ENCODE results near the gene PPP1R7. TPM values are rescaled to one million over a fixed set of nuclear protein-coding genes. Genes with fewer than 3 reads are reported as not detected.

Gene PPP1R7
- total and polyA plus RNA-seq, 8 donors: 22.8 to 126 (median 54.6) TPM

DNA sequence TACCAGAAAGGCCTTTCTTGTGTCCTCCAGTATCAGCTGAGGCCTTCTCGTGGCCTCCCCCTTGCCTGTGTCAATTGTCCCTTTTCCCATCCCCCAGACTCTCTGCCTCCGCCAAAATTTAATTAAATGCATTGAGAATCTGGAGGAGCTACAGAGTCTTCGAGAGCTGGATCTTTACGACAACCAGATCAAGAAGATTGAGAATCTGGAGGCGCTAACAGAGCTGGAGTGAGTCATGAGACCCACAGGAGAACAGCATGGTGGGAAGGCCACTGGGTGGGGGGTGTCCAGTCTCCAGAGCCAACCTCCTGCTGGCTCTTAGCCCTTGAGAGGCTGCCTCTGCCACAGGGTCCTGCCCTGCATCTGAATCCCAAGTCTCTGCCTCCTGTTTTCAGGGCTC, 8.8 kb downstream of the PPP1R7 start:
- Histone ChIP-seq H3K36me3 (peaks cover 39 to 93% (median 89%) of the 10 kb centered on the region in 4 donors), H3K4me1 (peaks cover 0 to 15% (median 7%) of the 10 kb centered on the region in 4 donors), H3K27me3 (no peaks in the 10 kb centered on the region), H3K4me3 (no peak overlapping the region), H3K9me3 (no peaks in the 10 kb centered on the region), H3K27ac (no peak overlapping the region)
- 92 to 98% (median 94%) methylated on average over 5 of the region's 5 CpGs for WGBS, 5 donors
- intact Hi-C loops (cut with DNase I; ENCODE audit: low total_unique reads): no loop called here
- DNase-seq: no peak
- TF ChIP-seq EP300 (IDR thresholded peaks at IDR 0.05): no peak
- TF ChIP-seq POLR2AphosphoS5 (IDR thresholded peaks at IDR 0.05): no peak

DNA sequence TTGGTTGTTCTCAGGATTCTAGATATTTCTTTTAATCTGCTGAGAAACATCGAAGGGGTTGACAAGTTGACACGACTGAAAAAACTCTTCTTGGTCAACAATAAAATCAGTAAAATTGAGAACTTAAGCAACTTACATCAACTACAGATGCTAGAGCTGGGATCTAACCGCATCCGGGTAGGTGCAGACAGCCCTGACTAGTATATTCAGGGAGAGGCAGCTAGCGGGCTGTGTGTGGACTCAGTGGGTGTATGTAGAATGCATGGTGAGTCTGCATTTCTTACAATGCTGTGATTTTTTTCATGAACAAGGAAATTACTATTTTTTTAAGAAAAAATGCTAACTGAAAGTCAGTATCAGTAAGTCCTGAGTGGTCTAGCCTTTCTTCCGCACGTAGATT, 10.1 kb downstream of the PPP1R7 start:
- intact Hi-C loops (cut with DNase I; ENCODE audit: low total_unique reads): no loop called here
- Histone ChIP-seq H3K27me3 (no peaks in the 10 kb centered on the region), H3K4me3 (no peak overlapping the region), H3K27ac (peak overlapping the region in 2 of 5 donors; percentile 14 to 42), H3K4me1 (peaks cover 0 to 15% (median 7%) of the 10 kb centered on the region in 4 donors), H3K9me3 (no peaks in the 10 kb centered on the region), H3K36me3 (peaks cover 48 to 95% (median 89%) of the 10 kb centered on the region in 4 donors)
- 95 to 98% (median 97%) methylated on average over 7 of the region's 7 CpGs for WGBS, 5 donors
- DNase-seq: no peak
- TF ChIP-seq, protein P1, sequence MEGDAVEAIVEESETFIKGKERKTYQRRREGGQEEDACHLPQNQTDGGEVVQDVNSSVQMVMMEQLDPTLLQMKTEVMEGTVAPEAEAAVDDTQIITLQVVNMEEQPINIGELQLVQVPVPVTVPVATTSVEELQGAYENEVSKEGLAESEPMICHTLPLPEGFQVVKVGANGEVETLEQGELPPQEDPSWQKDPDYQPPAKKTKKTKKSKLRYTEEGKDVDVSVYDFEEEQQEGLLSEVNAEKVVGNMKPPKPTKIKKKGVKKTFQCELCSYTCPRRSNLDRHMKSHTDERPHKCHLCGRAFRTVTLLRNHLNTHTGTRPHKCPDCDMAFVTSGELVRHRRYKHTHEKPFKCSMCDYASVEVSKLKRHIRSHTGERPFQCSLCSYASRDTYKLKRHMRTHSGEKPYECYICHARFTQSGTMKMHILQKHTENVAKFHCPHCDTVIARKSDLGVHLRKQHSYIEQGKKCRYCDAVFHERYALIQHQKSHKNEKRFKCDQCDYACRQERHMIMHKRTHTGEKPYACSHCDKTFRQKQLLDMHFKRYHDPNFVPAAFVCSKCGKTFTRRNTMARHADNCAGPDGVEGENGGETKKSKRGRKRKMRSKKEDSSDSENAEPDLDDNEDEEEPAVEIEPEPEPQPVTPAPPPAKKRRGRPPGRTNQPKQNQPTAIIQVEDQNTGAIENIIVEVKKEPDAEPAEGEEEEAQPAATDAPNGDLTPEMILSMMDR (IDR thresholded peaks at IDR 0.05): no peak
- TF ChIP-seq EP300 (IDR thresholded peaks at IDR 0.05): no peak
- TF ChIP-seq POLR2AphosphoS5 (IDR thresholded peaks at IDR 0.05): no peak
- no peak for TF ChIP-seq POLR2A (IDR thresholded peaks at IDR 0.05)

DNA sequence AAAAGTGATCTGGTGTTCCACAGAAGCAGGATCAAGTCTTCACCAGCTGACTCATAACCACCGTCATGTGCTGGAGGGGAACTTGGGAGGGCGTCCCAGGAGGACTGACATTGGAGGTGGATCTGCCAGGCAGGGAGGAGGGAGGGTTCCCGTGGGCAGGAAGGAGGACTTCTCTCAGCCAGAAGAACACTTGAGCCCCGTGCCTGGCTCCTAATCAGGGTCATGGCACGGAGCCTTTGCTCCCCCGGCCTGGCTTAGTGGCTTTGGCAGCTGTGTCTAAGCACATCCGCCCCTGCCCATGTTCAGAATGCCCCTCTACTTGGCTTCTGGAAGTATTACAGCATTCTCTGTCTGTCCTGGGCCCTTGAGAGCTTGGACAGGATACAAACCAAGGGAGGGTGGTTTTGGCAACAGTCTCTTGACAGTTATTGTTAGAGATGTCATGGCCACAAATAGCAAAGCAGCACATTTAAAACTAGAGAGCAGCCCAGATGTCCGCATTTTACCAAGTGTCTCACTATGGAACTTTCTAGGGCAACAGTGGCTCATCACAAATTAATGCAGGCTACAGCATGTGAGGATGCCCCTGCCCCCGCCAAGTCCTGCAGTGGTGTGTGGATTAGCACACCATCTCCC, 11.5 kb downstream of the PPP1R7 start:
- WGBS, 5 donors: 44 to 73% (median 67%) methylated on average over 9 of the region's 9 CpGs
- no peaks in the 10 kb centered on the region for H3K9me3 ChIP-seq
- DNase-seq: peak; percentile 12 to 31
- peaks cover 55 to 95% (median 93%) of the 10 kb centered on the region in 4 donors for H3K36me3 ChIP-seq
- intact Hi-C loops (cut with DNase I; ENCODE audit: low total_unique reads): no loop called here
- TF ChIP-seq, protein P1 (IDR thresholded peaks at IDR 0.05): no peak
- TF ChIP-seq POLR2A (IDR thresholded peaks at IDR 0.05) (no peak), POLR2AphosphoS5 (IDR thresholded peaks at IDR 0.05) (peak; percentile 29 to 71 (median 51)), EP300 (IDR thresholded peaks at IDR 0.05) (peak; percentile 9)
- no peaks in the 10 kb centered on the region for H3K27me3 ChIP-seq
- H3K4me3 ChIP-seq: no peak overlapping the region
- H3K27ac ChIP-seq: peak overlapping the region in 4 of 5 donors; percentile 57 to 79 (median 72)
- peaks cover 0 to 15% (median 7%) of the 10 kb centered on the region in 4 donors for H3K4me1 ChIP-seq

DNA sequence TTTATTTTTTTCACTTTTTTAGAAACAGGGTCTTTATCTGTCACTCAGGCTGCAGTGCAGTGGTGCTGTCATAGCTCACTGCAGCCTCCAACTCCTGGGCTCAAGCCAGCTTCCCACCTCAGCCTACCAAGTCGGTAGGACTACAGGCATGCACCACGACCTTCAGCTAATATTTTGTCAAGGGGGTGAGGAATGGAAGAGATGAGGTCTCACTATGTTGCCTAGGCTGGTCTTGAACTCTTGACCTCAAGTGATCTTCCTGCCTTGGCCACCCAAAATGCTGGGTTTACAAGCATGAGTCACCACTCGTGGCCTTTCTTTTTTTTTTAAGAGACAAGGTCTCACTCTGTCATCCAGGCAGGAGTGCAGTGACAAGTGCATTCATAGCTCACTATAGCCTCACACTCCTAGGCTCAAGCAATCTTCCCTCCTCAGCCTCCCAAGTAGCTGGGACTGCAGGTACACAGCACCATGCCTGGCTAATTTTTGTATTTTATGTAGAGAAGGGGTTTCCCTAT, 13.4 kb downstream of the PPP1R7 start:
- peaks cover 61 to 95% (median 94%) of the 10 kb centered on the region in 4 donors for H3K36me3 ChIP-seq
- intact Hi-C loops (cut with DNase I; ENCODE audit: low total_unique reads): no loop called here
- no peak overlapping the region for H3K4me3 ChIP-seq
- no peak for DNase-seq
- no peak overlapping the region for H3K27ac ChIP-seq
- 73 to 78% (median 77%) methylated on average over 3 of the region's 3 CpGs for WGBS, 5 donors
- no peaks in the 10 kb centered on the region for H3K27me3 ChIP-seq
- no peaks in the 10 kb centered on the region for H3K9me3 ChIP-seq
- H3K4me1 ChIP-seq: peaks cover 0 to 15% (median 7%) of the 10 kb centered on the region in 4 donors
- TF ChIP-seq, protein P1 (IDR thresholded peaks at IDR 0.05): no peak
- TF ChIP-seq POLR2A (IDR thresholded peaks at IDR 0.05): no peak
- no peak for TF ChIP-seq EP300 (IDR thresholded peaks at IDR 0.05)
- no peak for TF ChIP-seq POLR2AphosphoS5 (IDR thresholded peaks at IDR 0.05)

DNA sequence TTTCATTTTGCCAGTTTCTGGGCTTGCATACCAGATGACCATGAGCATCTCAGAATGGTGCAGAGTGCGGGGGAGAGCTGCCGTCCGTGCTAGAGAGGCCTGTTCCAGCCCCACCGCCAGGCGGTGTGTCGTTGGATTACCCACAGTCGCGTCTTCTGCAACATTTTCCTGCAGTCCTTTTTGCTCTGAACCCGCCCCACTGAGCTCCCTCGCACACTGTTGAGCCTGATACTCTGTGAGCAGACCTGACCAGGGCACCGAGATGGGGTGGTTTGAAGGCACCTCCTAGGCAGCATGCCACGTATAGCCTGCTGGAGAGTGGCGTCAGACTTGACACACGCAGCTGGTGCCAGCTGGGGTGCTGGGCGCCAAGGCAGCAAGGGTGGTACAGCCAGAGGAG, 18.1 kb downstream of the PPP1R7 start:
- H3K4me1 ChIP-seq: no peaks in the 10 kb centered on the region
- H3K27ac ChIP-seq: no peak overlapping the region
- no peak for TF ChIP-seq POLR2A (IDR thresholded peaks at IDR 0.05)
- TF ChIP-seq, protein P1 (IDR thresholded peaks at IDR 0.05): no peak
- TF ChIP-seq EP300 (IDR thresholded peaks at IDR 0.05): no peak
- no peak for TF ChIP-seq POLR2AphosphoS5 (IDR thresholded peaks at IDR 0.05)
- peaks cover 59 to 100% (median 94%) of the 10 kb centered on the region in 4 donors for H3K36me3 ChIP-seq
- H3K27me3 ChIP-seq: no peaks in the 10 kb centered on the region
- intact Hi-C loops (cut with DNase I; ENCODE audit: low total_unique reads): no loop called here
- H3K9me3 ChIP-seq: peaks cover 0 to 12% (median 7%) of the 10 kb centered on the region in 4 donors
- WGBS, 5 donors: 95 to 99% (median 96%) methylated on average over 12 to 15 of the region's 15 CpGs
- DNase-seq: no peak
- no peak overlapping the region for H3K4me3 ChIP-seq
